ENCODE data around the gene NT5C3B.

DNA sequence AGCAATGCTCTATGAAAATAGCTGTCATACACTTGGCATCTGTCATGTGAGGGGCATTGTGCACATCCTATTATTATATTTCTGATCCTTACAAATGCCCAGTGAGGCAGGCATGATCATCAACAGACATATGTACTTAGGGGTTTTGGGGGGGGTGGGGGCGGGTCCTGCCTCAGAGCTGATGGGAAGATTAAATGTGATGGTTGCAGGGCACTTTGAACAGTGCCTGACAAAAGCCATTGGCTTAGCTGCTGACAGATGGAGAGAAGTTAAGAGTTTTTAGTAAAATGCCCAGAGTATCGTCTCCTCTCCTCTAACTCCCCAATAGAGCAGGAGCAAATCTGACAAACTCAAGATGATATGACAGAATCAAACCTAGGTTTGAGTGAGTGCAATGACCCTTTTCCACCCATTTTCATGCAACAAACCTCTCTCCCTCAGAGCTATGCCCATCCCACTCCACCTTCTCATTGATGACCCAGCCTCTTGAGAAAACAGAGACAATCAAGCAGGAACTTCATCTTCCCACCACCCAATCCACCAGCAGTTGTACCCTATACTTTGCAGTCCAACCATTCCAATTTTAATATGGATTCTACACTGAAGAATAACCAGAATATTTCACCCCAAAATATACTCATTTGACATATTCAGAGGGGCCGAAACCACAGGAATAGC lies 24.4 kb upstream of the NT5C3B start:
- TF ChIP-seq, protein P1, sequence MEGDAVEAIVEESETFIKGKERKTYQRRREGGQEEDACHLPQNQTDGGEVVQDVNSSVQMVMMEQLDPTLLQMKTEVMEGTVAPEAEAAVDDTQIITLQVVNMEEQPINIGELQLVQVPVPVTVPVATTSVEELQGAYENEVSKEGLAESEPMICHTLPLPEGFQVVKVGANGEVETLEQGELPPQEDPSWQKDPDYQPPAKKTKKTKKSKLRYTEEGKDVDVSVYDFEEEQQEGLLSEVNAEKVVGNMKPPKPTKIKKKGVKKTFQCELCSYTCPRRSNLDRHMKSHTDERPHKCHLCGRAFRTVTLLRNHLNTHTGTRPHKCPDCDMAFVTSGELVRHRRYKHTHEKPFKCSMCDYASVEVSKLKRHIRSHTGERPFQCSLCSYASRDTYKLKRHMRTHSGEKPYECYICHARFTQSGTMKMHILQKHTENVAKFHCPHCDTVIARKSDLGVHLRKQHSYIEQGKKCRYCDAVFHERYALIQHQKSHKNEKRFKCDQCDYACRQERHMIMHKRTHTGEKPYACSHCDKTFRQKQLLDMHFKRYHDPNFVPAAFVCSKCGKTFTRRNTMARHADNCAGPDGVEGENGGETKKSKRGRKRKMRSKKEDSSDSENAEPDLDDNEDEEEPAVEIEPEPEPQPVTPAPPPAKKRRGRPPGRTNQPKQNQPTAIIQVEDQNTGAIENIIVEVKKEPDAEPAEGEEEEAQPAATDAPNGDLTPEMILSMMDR (conservative IDR thresholded peaks at IDR 0.05), result no peak
- TF ChIP-seq EZH2 (IDR thresholded peaks at IDR 0.05; ENCODE audit: low read depth), result no peak
